HEK293 (cell line): ENCODE data around the gene MARCHF11.

ENCODE experiments used
- CTCF ChIA-PET: fragments of 350-600 bp; formaldehyde crosslinking; extraction: SDS; loops from one replicate; lab custom pipeline; 2021; ENCODE audit warnings: antibody characterized with exemption; lab: Yijun Ruan, JAX
- POLR2A ChIA-PET: fragments of 300-600 bp; formaldehyde crosslinking; extraction: SDS; loops from one replicate; lab custom pipeline; 2020; ENCODE audit warnings: antibody characterized with exemption, inconsistent platforms; lab: Yijun Ruan, JAX
- H3K27ac ChIP-seq: fragments of 200-500 bp; sonication (Bioruptor generic); 2 replicates; pipeline ENCODE4 v1.5.1; 2014; ENCODE audit warnings: low read depth, low read length, control low read depth, inconsistent platforms; ENCODE audit errors: extremely low read depth
- H3K36me3 ChIP-seq, 2 experiments: fragments of 200-500 bp in 1 of 2; sonication (Bioruptor generic) in 1 of 2; 1 replicate in 1 of 2; 2 replicates in 1 of 2; pipeline ENCODE4 v1.5.1; 2014 to 2017; ENCODE audit warnings: inconsistent platforms in 2 of 2, low read length in 2 of 2; ENCODE audit not compliant: control insufficient read depth in 2 of 2, insufficient read depth in 1 of 2
- H3K4me1 ChIP-seq: fragments of 200-500 bp; sonication (Bioruptor generic); 2 replicates; pipeline ENCODE4 v1.5.1; 2014; ENCODE audit warnings: mild to moderate bottlenecking, low read length, inconsistent platforms; ENCODE audit not compliant: control insufficient read depth, insufficient read depth
- H3K4me3 ChIP-seq: 2 replicates; pipeline ENCODE4 v1.5.1; 2011; ENCODE audit warnings: low read depth, mild to moderate bottlenecking, control low read depth, low read length, moderate library complexity
- H3K9me3 ChIP-seq: fragments of 200-500 bp; sonication (Bioruptor generic); 2 replicates; pipeline ENCODE4 v1.5.1; 2014; ENCODE audit warnings: low read depth, low read length, inconsistent platforms; ENCODE audit not compliant: control insufficient read depth, insufficient read depth
- GFI1B ChIP-seq: fragments of 450-650 bp; formaldehyde crosslinking; IDR thresholded peaks from 2 replicates; pipeline ENCODE4 v1.5.1; 2016; ENCODE audit warnings: missing biosample characterization, missing genetic modification characterization
- HIC1 ChIP-seq: fragments of 450-650 bp; formaldehyde crosslinking; IDR thresholded peaks from 2 replicates; pipeline ENCODE4 v1.5.1; 2016; ENCODE audit warnings: missing biosample characterization, missing genetic modification characterization
- INSM2 ChIP-seq: fragments of 450-650 bp; formaldehyde crosslinking; IDR thresholded peaks from 2 replicates; pipeline ENCODE4 v1.5.1; 2016; ENCODE audit warnings: missing biosample characterization, missing genetic modification characterization
- MEIS1 ChIP-seq: sonication (generic); formaldehyde crosslinking; IDR thresholded peaks from 2 replicates; pipeline ENCODE4 v1.8.1; 2022; ENCODE audit warnings: missing genetic modification reagents, mild to moderate bottlenecking, borderline replicate concordance
- ZBTB6 ChIP-seq: fragments of 450-650 bp; formaldehyde crosslinking; IDR thresholded peaks from 2 replicates; pipeline ENCODE4 v1.5.1; 2017; ENCODE audit warnings: missing biosample characterization, missing genetic modification characterization
- ZNF121 ChIP-seq: fragments of 450-650 bp; formaldehyde crosslinking; IDR thresholded peaks from 2 replicates; pipeline ENCODE4 v1.5.1; 2016; ENCODE audit warnings: missing biosample characterization, missing genetic modification characterization
- ZNF155 ChIP-seq: fragments of 450-650 bp; formaldehyde crosslinking; IDR thresholded peaks from 2 replicates; pipeline ENCODE4 v1.5.1; 2016; ENCODE audit warnings: missing biosample characterization, missing genetic modification characterization
- ZNF175 ChIP-seq: fragments of 450-650 bp; formaldehyde crosslinking; IDR thresholded peaks from 2 replicates; pipeline ENCODE4 v1.5.1; 2016; ENCODE audit warnings: missing biosample characterization, missing genetic modification characterization
- ZNF280D ChIP-seq: fragments of 450-650 bp; formaldehyde crosslinking; IDR thresholded peaks from 2 replicates; pipeline ENCODE4 v1.5.1; 2016; ENCODE audit warnings: missing biosample characterization, missing genetic modification characterization
- ZNF341 ChIP-seq: fragments of 450-650 bp; formaldehyde crosslinking; IDR thresholded peaks from 2 replicates; pipeline ENCODE4; 2016; ENCODE audit warnings: low read depth, missing biosample characterization, missing genetic modification characterization
- ZNF354C ChIP-seq: fragments of 450-650 bp; formaldehyde crosslinking; IDR thresholded peaks from 2 replicates; pipeline ENCODE4 v1.5.1; 2016; ENCODE audit warnings: missing biosample characterization, missing genetic modification characterization, low read depth, borderline replicate concordance
- ZNF37A ChIP-seq: fragments of 450-650 bp; IDR thresholded peaks from 2 replicates; pipeline ENCODE4 v1.5.1; 2018; ENCODE audit warnings: missing biosample characterization, missing genetic modification characterization
- ZNF394 ChIP-seq: fragments of 450-650 bp; formaldehyde crosslinking; IDR thresholded peaks from 2 replicates; pipeline ENCODE4 v1.5.1; 2016; ENCODE audit warnings: missing biosample characterization, missing genetic modification characterization, mild to moderate bottlenecking, moderate library complexity, borderline replicate concordance
- ZNF514 ChIP-seq: fragments of 450-650 bp; formaldehyde crosslinking; IDR thresholded peaks from 2 replicates; pipeline ENCODE4 v1.5.1; 2016; ENCODE audit warnings: missing biosample characterization, missing genetic modification characterization
- ZNF521 ChIP-seq: fragments of 450-650 bp; formaldehyde crosslinking; IDR thresholded peaks from 2 replicates; pipeline ENCODE4 v1.5.1; 2017; ENCODE audit warnings: missing biosample characterization, mild to moderate bottlenecking, missing genetic modification characterization
- ZNF544 ChIP-seq: fragments of 450-650 bp; formaldehyde crosslinking; IDR thresholded peaks from 2 replicates; pipeline ENCODE4 v1.5.0; 2017; ENCODE audit warnings: missing biosample characterization, missing genetic modification characterization
- ZNF571 ChIP-seq: fragments of 450-650 bp; formaldehyde crosslinking; IDR thresholded peaks from 2 replicates; pipeline ENCODE4 v1.5.0; 2017; ENCODE audit warnings: missing biosample characterization, missing genetic modification characterization
- ZNF585B ChIP-seq: fragments of 450-650 bp; formaldehyde crosslinking; IDR thresholded peaks from 2 replicates; pipeline ENCODE4 v1.5.1; 2016; ENCODE audit warnings: missing biosample characterization, missing genetic modification characterization
- ZNF791 ChIP-seq: fragments of 450-650 bp; formaldehyde crosslinking; IDR thresholded peaks from 2 replicates; pipeline ENCODE4 v1.5.1; 2016; ENCODE audit warnings: missing biosample characterization, missing genetic modification characterization
- ZNF837 ChIP-seq: fragments of 450-650 bp; formaldehyde crosslinking; IDR thresholded peaks from 2 replicates; pipeline ENCODE4 v1.5.1; 2016; ENCODE audit warnings: missing biosample characterization, missing genetic modification characterization
- ZSCAN16 ChIP-seq: fragments of 450-650 bp; formaldehyde crosslinking; IDR thresholded peaks from 2 replicates; pipeline ENCODE4 v1.5.1; 2016; ENCODE audit warnings: missing biosample characterization, missing genetic modification characterization
- ZSCAN30 ChIP-seq: fragments of 450-650 bp; IDR thresholded peaks from 2 replicates; pipeline ENCODE4 v1.5.1; 2018; ENCODE audit warnings: missing biosample characterization, mild to moderate bottlenecking, missing genetic modification characterization, moderate library complexity
- TF ChIP-seq, protein P1 (sequence below): fragments of 450-650 bp; formaldehyde crosslinking; IDR thresholded peaks from 2 replicates; pipeline ENCODE4 v1.5.1; 2017; ENCODE audit warnings: missing biosample characterization, mild to moderate bottlenecking, missing genetic modification characterization, moderate library complexity
- TF ChIP-seq, protein P2 (sequence below): fragments of 450-650 bp; formaldehyde crosslinking; IDR thresholded peaks from 2 replicates; pipeline ENCODE4 v1.5.1; 2016; ENCODE audit warnings: missing biosample characterization, missing genetic modification characterization

The MARCHF11 gene

DNA sequence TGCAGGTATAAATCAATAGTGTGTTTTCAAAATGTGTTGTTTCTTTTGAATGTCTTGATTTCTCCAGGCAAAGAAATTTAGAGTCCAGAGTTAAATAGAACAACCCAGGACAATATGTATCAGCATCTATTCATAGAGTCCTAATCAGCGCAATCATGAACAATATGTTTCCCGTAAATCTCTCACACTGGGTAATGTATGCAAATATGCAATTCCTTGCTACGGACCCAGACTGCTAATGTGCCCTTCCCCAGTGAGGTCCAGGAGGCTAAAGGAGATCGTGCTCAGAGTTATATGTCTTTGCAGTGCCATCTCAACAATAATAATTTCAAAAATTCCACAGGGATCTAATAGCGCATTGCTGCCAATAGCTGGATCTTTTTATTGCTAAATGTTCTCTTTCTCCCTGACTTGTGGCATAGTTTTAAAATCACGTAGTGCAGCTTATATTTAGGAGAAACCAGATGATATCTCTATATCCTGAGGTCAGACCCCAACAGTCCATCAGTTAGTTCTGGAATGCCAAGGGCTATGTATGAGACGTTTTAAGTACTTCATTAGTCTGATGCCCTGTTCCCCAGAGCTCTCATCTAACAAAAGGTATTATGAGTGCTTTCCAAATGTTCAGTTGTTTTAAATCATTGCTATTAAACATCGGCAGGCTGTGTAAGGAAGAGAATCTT lies 145.1 kb downstream of the MARCHF11 start:
- Histone ChIP-seq H3K9me3 (no peaks in the 10 kb centered on the region), H3K27ac (no peak overlapping the region), H3K4me1 (no peaks in the 10 kb centered on the region), H3K36me3 (no peaks in the 10 kb centered on the region), H3K4me3 (no peak overlapping the region)
- ChIA-PET POLR2A (no interaction called here), CTCF (no interaction called here)
- TF ChIP-seq, protein P1, sequence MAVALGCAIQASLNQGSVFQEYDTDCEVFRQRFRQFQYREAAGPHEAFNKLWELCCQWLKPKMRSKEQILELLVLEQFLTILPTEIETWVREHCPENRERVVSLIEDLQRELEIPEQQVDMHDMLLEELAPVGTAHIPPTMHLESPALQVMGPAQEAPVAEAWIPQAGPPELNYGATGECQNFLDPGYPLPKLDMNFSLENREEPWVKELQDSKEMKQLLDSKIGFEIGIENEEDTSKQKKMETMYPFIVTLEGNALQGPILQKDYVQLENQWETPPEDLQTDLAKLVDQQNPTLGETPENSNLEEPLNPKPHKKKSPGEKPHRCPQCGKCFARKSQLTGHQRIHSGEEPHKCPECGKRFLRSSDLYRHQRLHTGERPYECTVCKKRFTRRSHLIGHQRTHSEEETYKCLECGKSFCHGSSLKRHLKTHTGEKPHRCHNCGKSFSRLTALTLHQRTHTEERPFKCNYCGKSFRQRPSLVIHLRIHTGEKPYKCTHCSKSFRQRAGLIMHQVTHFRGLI: no peak
- no peak for TF ChIP-seq ZNF121
- TF ChIP-seq ZNF514: no peak
- no peak for TF ChIP-seq ZNF521
- TF ChIP-seq ZNF394 (tag by site-specific recombination): no peak
- no peak for TF ChIP-seq GFI1B (tag by site-specific recombination)
- no peak for TF ChIP-seq ZNF585B (tag by site-specific recombination)
- no peak for TF ChIP-seq ZNF37A (tag by site-specific recombination)
- no peak for TF ChIP-seq HIC1
- no peak for TF ChIP-seq MEIS1 (CRISPR knock-in tag)
- TF ChIP-seq ZNF791: no peak
- TF ChIP-seq ZNF544 (tag by site-specific recombination): no peak
- TF ChIP-seq ZSCAN30 (tag by site-specific recombination): no peak
- no peak for TF ChIP-seq ZNF175 (tag by site-specific recombination)
- TF ChIP-seq, protein P2, sequence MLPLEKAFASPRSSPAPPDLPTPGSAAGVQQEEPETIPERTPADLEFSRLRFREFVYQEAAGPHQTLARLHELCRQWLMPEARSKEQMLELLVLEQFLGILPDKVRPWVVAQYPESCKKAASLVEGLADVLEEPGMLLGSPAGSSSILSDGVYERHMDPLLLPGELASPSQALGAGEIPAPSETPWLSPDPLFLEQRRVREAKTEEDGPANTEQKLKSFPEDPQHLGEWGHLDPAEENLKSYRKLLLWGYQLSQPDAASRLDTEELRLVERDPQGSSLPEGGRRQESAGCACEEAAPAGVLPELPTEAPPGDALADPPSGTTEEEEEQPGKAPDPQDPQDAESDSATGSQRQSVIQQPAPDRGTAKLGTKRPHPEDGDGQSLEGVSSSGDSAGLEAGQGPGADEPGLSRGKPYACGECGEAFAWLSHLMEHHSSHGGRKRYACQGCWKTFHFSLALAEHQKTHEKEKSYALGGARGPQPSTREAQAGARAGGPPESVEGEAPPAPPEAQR: no peak
- TF ChIP-seq ZNF341 (tag by site-specific recombination): no peak

- H3K4me3 ChIP-seq: no peak overlapping the region
- H3K36me3 ChIP-seq: no peaks in the 10 kb centered on the region
- H3K9me3 ChIP-seq: no peaks in the 10 kb centered on the region
- POLR2A ChIA-PET: no interaction called here
- no peaks in the 10 kb centered on the region for H3K4me1 ChIP-seq
- CTCF ChIA-PET: no interaction called here
- no peak overlapping the region for H3K27ac ChIP-seq
- TF ChIP-seq INSM2 (tag by site-specific recombination) (no peak), ZNF280D (tag by site-specific recombination) (no peak), ZNF354C (tag by site-specific recombination) (no peak), ZSCAN16 (tag by site-specific recombination) (no peak), ZNF837 (tag by site-specific recombination) (no peak), ZNF571 (tag by site-specific recombination) (no peak), ZBTB6 (tag by site-specific recombination) (no peak), ZNF155 (no peak)
Observed at GRCh38 chr5:16033187-16033925, 146.2 kb downstream of the MARCHF11 start.
